Osteocyte (in vitro differentiated cells): ENCODE results near the gene PCDH7. TPM values are rescaled to one million over a fixed set of nuclear protein-coding genes. Genes with fewer than 3 reads are reported as not detected.

Experiments
- DNase-seq: peaks from one replicate; pipeline ENCODE4 v3.0.0; 2021; ENCODE audit warnings: mixed read lengths; ENCODE audit not compliant: unreplicated experiment; ENCODE audit errors: extremely low spot score
- H3K27ac Mint-ChIP-seq: one replicate; pipeline ENCODE4 v1.8.0; 2021; ENCODE audit warnings: mild to moderate bottlenecking, mixed read lengths; ENCODE audit not compliant: unreplicated experiment
- H3K27me3 Mint-ChIP-seq: one replicate; pipeline ENCODE4 v1.8.0; 2021; ENCODE audit warnings: mixed read lengths; ENCODE audit not compliant: unreplicated experiment
- H3K36me3 Mint-ChIP-seq: one replicate; pipeline ENCODE4 v1.8.0; 2021; ENCODE audit warnings: mixed read lengths; ENCODE audit not compliant: unreplicated experiment
- H3K4me1 Mint-ChIP-seq: one replicate; pipeline ENCODE4 v1.8.0; 2021; ENCODE audit warnings: mixed read lengths; ENCODE audit not compliant: unreplicated experiment
- H3K4me3 Mint-ChIP-seq: one replicate; pipeline ENCODE4 v1.8.0; 2021; ENCODE audit warnings: mild to moderate bottlenecking, moderate library complexity, mixed read lengths; ENCODE audit not compliant: unreplicated experiment
- H3K9me3 Mint-ChIP-seq: one replicate; pipeline ENCODE4 v1.8.0; 2021; ENCODE audit warnings: mixed read lengths; ENCODE audit not compliant: unreplicated experiment
- total RNA-seq: library from RNA; stranded (reverse); gene quantifications from 2 replicates; pipeline ENCODE4 v1.2.1, GENCODE V29; 2021
- TF ChIP-seq, protein P1 (sequence below): fragments of 200-600 bp; sonication (generic); IDR thresholded peaks from 2 replicates; pipeline ENCODE4 v1.5.0; 2021; ENCODE audit warnings: antibody characterized with exemption, mild to moderate bottlenecking, moderate library complexity

Gene PCDH7
- total RNA-seq, 1 donor from 2014 or later: 147 TPM

- H3K9me3 Mint-ChIP-seq: no peaks in the 10 kb centered on the region
- peak overlapping the region; percentile 84 for H3K27ac Mint-ChIP-seq
- peaks cover 27% of the 10 kb centered on the region for H3K4me1 Mint-ChIP-seq
- peaks cover 20% of the 10 kb centered on the region for H3K36me3 Mint-ChIP-seq
- no peak for DNase-seq
- H3K4me3 Mint-ChIP-seq: peak overlapping the region; percentile 89
- no peaks in the 10 kb centered on the region for H3K27me3 Mint-ChIP-seq
- TF ChIP-seq, protein P1, sequence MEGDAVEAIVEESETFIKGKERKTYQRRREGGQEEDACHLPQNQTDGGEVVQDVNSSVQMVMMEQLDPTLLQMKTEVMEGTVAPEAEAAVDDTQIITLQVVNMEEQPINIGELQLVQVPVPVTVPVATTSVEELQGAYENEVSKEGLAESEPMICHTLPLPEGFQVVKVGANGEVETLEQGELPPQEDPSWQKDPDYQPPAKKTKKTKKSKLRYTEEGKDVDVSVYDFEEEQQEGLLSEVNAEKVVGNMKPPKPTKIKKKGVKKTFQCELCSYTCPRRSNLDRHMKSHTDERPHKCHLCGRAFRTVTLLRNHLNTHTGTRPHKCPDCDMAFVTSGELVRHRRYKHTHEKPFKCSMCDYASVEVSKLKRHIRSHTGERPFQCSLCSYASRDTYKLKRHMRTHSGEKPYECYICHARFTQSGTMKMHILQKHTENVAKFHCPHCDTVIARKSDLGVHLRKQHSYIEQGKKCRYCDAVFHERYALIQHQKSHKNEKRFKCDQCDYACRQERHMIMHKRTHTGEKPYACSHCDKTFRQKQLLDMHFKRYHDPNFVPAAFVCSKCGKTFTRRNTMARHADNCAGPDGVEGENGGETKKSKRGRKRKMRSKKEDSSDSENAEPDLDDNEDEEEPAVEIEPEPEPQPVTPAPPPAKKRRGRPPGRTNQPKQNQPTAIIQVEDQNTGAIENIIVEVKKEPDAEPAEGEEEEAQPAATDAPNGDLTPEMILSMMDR: no peak
These were observed 2.4 kb downstream of the PCDH7 start for GRCh38 chr4:30722359-30723200.

GRCh38 chr4:30723201-30723955 is 3.2 kb downstream of the PCDH7 start:
- H3K9me3 Mint-ChIP-seq: no peaks in the 10 kb centered on the region
- peak overlapping the region; percentile 89 for H3K4me3 Mint-ChIP-seq
- H3K27ac Mint-ChIP-seq: peak overlapping the region; percentile 84
- no peak for DNase-seq
- H3K4me1 Mint-ChIP-seq: peaks cover 31% of the 10 kb centered on the region
- H3K36me3 Mint-ChIP-seq: peaks cover 21% of the 10 kb centered on the region
- H3K27me3 Mint-ChIP-seq: no peaks in the 10 kb centered on the region
- TF ChIP-seq, protein P1: no peak

DNA sequence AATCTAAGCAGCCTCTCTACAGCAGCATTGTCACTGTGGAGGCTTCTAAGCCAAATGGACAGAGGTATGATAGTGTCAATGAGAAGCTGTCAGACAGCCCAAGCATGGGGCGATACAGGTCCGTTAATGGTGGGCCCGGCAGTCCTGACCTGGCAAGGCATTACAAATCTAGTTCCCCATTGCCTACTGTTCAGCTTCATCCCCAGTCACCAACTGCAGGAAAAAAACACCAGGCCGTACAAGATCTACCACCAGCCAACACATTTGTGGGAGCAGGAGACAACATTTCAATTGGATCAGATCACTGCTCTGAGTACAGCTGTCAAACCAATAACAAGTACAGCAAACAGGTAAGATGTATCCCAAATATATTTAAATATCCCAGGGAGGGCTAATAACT is 4.1 kb downstream of the PCDH7 start:
- peak overlapping the region; percentile 89 for H3K4me3 Mint-ChIP-seq
- H3K4me1 Mint-ChIP-seq: peaks cover 38% of the 10 kb centered on the region
- H3K9me3 Mint-ChIP-seq: no peaks in the 10 kb centered on the region
- no peak for DNase-seq
- no peaks in the 10 kb centered on the region for H3K27me3 Mint-ChIP-seq
- peaks cover 21% of the 10 kb centered on the region for H3K36me3 Mint-ChIP-seq
- TF ChIP-seq, protein P1: no peak
- H3K27ac Mint-ChIP-seq: peak overlapping the region; percentile 84

DNA sequence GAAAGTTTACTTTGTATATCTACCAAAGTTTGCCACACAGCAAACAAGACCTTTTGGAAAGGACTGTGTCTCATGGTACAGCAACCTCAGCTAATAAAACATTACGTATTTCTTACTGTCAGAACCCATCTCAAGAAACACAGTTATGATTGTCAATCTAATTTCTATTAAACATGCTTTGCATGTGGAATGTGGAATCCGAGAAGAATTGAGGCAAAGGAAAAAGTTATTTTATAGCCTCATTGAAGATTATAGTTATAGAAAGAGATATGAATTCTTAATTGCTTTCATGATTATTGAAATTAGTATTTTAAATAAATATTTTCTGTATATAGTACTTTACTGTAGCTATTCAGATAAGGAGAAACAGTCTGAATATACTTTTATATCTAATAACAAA is 5.4 kb downstream of the PCDH7 start:
- peaks cover 27% of the 10 kb centered on the region for H3K36me3 Mint-ChIP-seq
- H3K4me3 Mint-ChIP-seq: peak overlapping the region; percentile 89
- TF ChIP-seq, protein P1: no peak
- no peaks in the 10 kb centered on the region for H3K27me3 Mint-ChIP-seq
- H3K9me3 Mint-ChIP-seq: no peaks in the 10 kb centered on the region
- DNase-seq: no peak
- peak overlapping the region; percentile 50 for H3K27ac Mint-ChIP-seq
- peaks cover 46% of the 10 kb centered on the region for H3K4me1 Mint-ChIP-seq
